GM18858 (cell line): Measurements from ENCODE around the gene KRTAP20-1.

Experiments
- ATAC-seq: cut with Tn5 transposase; IDR thresholded peaks from one replicate; pipeline ENCODE4 v1.9.1; 2021; ENCODE audit not compliant: unreplicated experiment

KRTAP20-1 gene

DNA sequence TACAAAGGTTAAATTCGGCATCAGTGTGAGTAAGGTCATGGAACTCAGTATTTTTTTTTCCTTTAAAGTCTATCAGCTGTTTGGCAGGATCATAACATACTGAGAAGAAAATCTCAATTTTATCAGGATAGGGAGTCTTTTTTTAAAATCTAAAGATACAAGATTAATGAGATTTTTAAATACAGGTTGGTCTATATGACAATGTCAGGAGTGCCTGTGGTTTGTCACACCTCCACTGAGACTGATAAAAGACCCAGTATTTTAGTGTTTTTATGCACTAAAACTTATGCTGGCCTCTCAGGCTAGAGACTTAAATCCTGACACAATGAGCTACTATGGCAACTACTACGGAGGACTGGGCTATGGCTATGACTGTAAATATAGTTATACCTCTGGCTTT is 26.3 kb downstream of the KRTAP20-1 start, which contains the start of gene KRTAP20-3:
KRTAP20-3 (plus strand) TSS at position 301 of the 400 bp plus-strand sequence.
- no peak for ATAC-seq

DNA sequence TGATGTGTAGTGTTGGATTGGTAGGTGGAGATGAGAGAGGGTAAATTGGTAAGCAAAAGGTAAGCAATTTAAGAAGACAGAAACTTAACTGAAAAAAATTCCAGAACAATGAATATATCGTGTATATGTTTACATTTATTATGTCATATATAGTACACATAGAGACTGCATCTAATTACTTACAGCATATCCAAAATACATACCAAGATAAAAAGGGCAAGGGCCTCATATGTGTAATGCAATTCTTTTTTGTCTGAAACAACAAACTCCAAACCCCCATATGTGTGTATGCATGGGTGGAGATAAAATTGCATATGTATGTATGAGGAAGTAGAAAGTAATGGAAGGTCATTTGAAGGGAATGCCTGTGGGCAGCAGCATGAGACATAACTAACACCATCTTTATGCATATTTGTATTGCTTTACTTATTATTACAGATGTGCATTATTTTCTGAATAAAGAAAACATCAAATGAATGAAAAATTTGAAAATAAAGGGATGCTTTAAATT is 30.7 kb downstream of the KRTAP20-1 start:
- no peak for ATAC-seq

DNA sequence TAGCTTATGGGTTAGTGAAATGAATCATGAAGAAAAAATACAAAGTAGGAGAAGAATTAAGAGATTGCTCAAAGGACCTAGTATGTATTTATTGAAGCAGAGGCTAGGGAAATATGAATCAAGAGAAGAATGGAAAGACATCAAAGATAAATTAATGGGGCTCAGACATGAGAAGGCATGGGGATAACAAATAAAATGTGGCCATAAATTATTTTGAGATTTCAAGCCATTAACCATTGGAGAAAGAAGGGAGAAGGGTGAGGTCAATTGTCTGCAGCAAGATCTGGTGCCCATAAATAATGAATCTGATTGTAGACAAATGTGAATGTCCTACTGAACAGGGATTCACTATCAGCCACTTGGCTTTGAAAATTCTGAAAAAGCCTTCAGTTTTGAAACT is 36.7 kb downstream of the KRTAP20-1 start:
- no peak for ATAC-seq
